ENCODE measurements around the gene ASMTL. TPM values are rescaled to one million over a fixed set of nuclear protein-coding genes. Genes with fewer than 3 reads are reported as not detected.
"Not testable (repeated sequence)": the region's sequence is repeated elsewhere in the genome, so short reads cannot be mapped to it uniquely, and the experiment has no call there.

ASMTL gene
- polyA plus RNA-seq, 6 donors from 2014 or later = 49.2 to 66.0 (median 57.7) TPM

GRCh38 chrX:1366363-1366762 is 86.3 kb downstream of the ASMTL start:
- H3K36me3 Mint-ChIP-seq = peaks cover 0 to 14% of the 10 kb centered on the region in 2 donors
- not testable (repeated sequence) for H3K4me3 Mint-ChIP-seq; H3K9me3 Mint-ChIP-seq; H3K27me3 Mint-ChIP-seq; ATAC-seq (ENCODE audit: low read depth in 2 of 2); DNase-seq; H3K27ac Mint-ChIP-seq; H3K4me1 Mint-ChIP-seq

- no peaks in the 10 kb centered on the region for H3K27me3 Mint-ChIP-seq
- peaks cover 0 to 8% (median 2%) of the 10 kb centered on the region in 7 donors for H3K9me3 Mint-ChIP-seq
- peak overlapping the region in 5 of 6 donors; percentile 8 to 89 (median 51) for H3K27ac Mint-ChIP-seq
- peak overlapping the region in 1 of 8 donors; percentile 56 for H3K4me3 Mint-ChIP-seq
- H3K36me3 Mint-ChIP-seq = peaks cover 0 to 39% of the 10 kb centered on the region in 2 donors
- ATAC-seq (ENCODE audit: low read depth in 2 of 2) = no peak
- peaks cover 0 to 26% (median 4%) of the 10 kb centered on the region in 3 donors for H3K4me1 Mint-ChIP-seq
- no peak for DNase-seq
These were observed 90.8 kb downstream of the ASMTL start for GRCh38 chrX:1361910-1362309.

- Mint-ChIP-seq H3K4me3 (no peak overlapping the region), H3K27ac (peak overlapping the region in 2 of 6 donors; percentile 16 to 24), H3K9me3 (peaks cover 0 to 8% (median 2%) of the 10 kb centered on the region in 7 donors), H3K27me3 (no peaks in the 10 kb centered on the region), H3K36me3 (peaks cover 0 to 39% of the 10 kb centered on the region in 2 donors), H3K4me1 (peaks cover 0 to 26% (median 4%) of the 10 kb centered on the region in 3 donors)
- ATAC-seq (ENCODE audit: low read depth in 2 of 2) = no peak
- no peak for DNase-seq
These were observed 91.4 kb downstream of the ASMTL start for GRCh38 chrX:1361275-1361674.

GRCh38 chrX:1360171-1360570 is 92.5 kb downstream of the ASMTL start:
- peaks cover 0 to 8% (median 2%) of the 10 kb centered on the region in 7 donors for H3K9me3 Mint-ChIP-seq
- H3K4me3 Mint-ChIP-seq = no peak overlapping the region
- DNase-seq (no peak), ATAC-seq (ENCODE audit: low read depth in 2 of 2) (no peak)
- peaks cover 0 to 39% of the 10 kb centered on the region in 2 donors for H3K36me3 Mint-ChIP-seq
- no peaks in the 10 kb centered on the region for H3K27me3 Mint-ChIP-seq
- H3K4me1 Mint-ChIP-seq = peaks cover 4 to 26% (median 4%) of the 10 kb centered on the region in 3 donors
- peak overlapping the region in 3 of 6 donors; percentile 7 to 83 (median 77) for H3K27ac Mint-ChIP-seq

GRCh38 chrX:1359477-1359873 is 93.2 kb downstream of the ASMTL start:
- peak overlapping the region in 5 of 6 donors; percentile 17 to 83 (median 61) for H3K27ac Mint-ChIP-seq
- no peak for ATAC-seq (ENCODE audit: low read depth in 2 of 2)
- peaks cover 4 to 26% (median 4%) of the 10 kb centered on the region in 3 donors for H3K4me1 Mint-ChIP-seq
- peaks cover 0 to 6% (median 0%) of the 10 kb centered on the region in 7 donors for H3K9me3 Mint-ChIP-seq
- peaks cover 0 to 39% of the 10 kb centered on the region in 2 donors for H3K36me3 Mint-ChIP-seq
- DNase-seq = no peak
- no peaks in the 10 kb centered on the region for H3K27me3 Mint-ChIP-seq
- peak overlapping the region in 1 of 8 donors; percentile 27 for H3K4me3 Mint-ChIP-seq

GRCh38 chrX:1358793-1359476 is 93.8 kb downstream of the ASMTL start:
- peak overlapping the region in 3 of 6 donors; percentile 53 to 83 (median 77) for H3K27ac Mint-ChIP-seq

GRCh38 chrX:1357993-1358392 is 94.7 kb downstream of the ASMTL start:
- Mint-ChIP-seq H3K9me3 (peaks cover 0 to 6% (median 0%) of the 10 kb centered on the region in 7 donors), H3K4me3 (no peak overlapping the region), H3K27ac (no peak overlapping the region), H3K36me3 (peaks cover 0 to 39% of the 10 kb centered on the region in 2 donors), H3K4me1 (peaks cover 4 to 30% (median 11%) of the 10 kb centered on the region in 3 donors), H3K27me3 (no peaks in the 10 kb centered on the region)
- DNase-seq (no peak), ATAC-seq (ENCODE audit: low read depth in 2 of 2) (no peak)

More at GRCh38 chrX:1358793-1359476, 93.8 kb downstream of the ASMTL start:
- H3K36me3 Mint-ChIP-seq = peaks cover 0 to 39% of the 10 kb centered on the region in 2 donors
- H3K4me3 Mint-ChIP-seq = peak overlapping the region in 1 of 8 donors; percentile 27
- H3K9me3 Mint-ChIP-seq = peaks cover 0 to 6% (median 0%) of the 10 kb centered on the region in 7 donors
- H3K4me1 Mint-ChIP-seq = peaks cover 4 to 30% (median 9%) of the 10 kb centered on the region in 3 donors
- ATAC-seq (ENCODE audit: low read depth in 2 of 2) (no peak), DNase-seq (no peak)
- no peaks in the 10 kb centered on the region for H3K27me3 Mint-ChIP-seq

- Mint-ChIP-seq H3K4me1 (peaks cover 4 to 16% (median 6%) of the 10 kb centered on the region in 3 donors), H3K27me3 (no peaks in the 10 kb centered on the region), H3K27ac (peak overlapping the region in 5 of 6 donors; percentile 16 to 79 (median 75)), H3K36me3 (peaks cover 0 to 16% of the 10 kb centered on the region in 2 donors), H3K9me3 (peaks cover 0 to 6% (median 0%) of the 10 kb centered on the region in 7 donors), H3K4me3 (no peak overlapping the region)
- DNase-seq (no peak), ATAC-seq (ENCODE audit: low read depth in 2 of 2) (peak in 1 of 2 donors; percentile 25)
These were observed 97.3 kb downstream of the ASMTL start for GRCh38 chrX:1355131-1356046.

GRCh38 chrX:1354036-1355019 is 98.4 kb downstream of the ASMTL start:
- H3K27ac Mint-ChIP-seq = peak overlapping the region in 3 of 6 donors; percentile 77 to 88 (median 79)

More at GRCh38 chrX:1354036-1355019, 98.4 kb downstream of the ASMTL start:
- peaks cover 4 to 6% (median 5%) of the 10 kb centered on the region in 3 donors for H3K4me1 Mint-ChIP-seq
- DNase-seq = no peak
- H3K9me3 Mint-ChIP-seq = peaks cover 0 to 6% (median 0%) of the 10 kb centered on the region in 7 donors
- ATAC-seq (ENCODE audit: low read depth in 2 of 2) = no peak
- peak overlapping the region in 1 of 8 donors; percentile 51 for H3K4me3 Mint-ChIP-seq
- H3K27me3 Mint-ChIP-seq = no peaks in the 10 kb centered on the region
- H3K36me3 Mint-ChIP-seq = peaks cover 0 to 5% of the 10 kb centered on the region in 2 donors

Other genes with a start within 250 kb of the ASMTL start
- gene CRLF2, start 240.3 kb downstream of the ASMTL start, polyA plus RNA-seq (ENCODE audit: low read depth in 6 of 6) = not detected
- under 1 TPM in 4 of 6 donors, not detected in 2; 0.27 to 0.68 (median 0.54) TPM for gene CSF2RA, start 184.1 kb downstream of the ASMTL start, polyA plus RNA-seq (ENCODE audit: low read depth in 6 of 6)
- 10 to 100 TPM in 2 of 6 donors, 1 to 10 TPM in 4; 4.1 to 33.6 (median 7.5) TPM for gene IL3RA, start 116.1 kb downstream of the ASMTL start, polyA plus RNA-seq (ENCODE audit: low read depth in 6 of 6)
- gene SLC25A6, start 60.8 kb downstream of the ASMTL start, polyA plus RNA-seq (ENCODE audit: low read depth in 6 of 6) = 100 to 1,000 TPM; 411 to 627 (median 548) TPM
- 100 to 1,000 TPM; 227 to 320 (median 275) TPM for gene P2RY8, start 84.3 kb upstream of the ASMTL start, polyA plus RNA-seq (ENCODE audit: low read depth in 6 of 6)
- 10 to 100 TPM; 14.2 to 69.9 (median 21.2) TPM for gene AKAP17A, start 138.7 kb upstream of the ASMTL start, polyA plus RNA-seq (ENCODE audit: low read depth in 6 of 6)
- gene ASMT, start 162.2 kb upstream of the ASMTL start, polyA plus RNA-seq (ENCODE audit: low read depth in 6 of 6) = not detected

Measured in naive B cell (primary cell).